H1 (cell line): ENCODE results near the gene PPM1N. TPM values are rescaled to one million over a fixed set of nuclear protein-coding genes. Genes with fewer than 3 reads are reported as not detected.

ENCODE experiments used
- ATF2 ChIP-seq: IDR thresholded peaks from 2 replicates; pipeline ENCODE4 v1.6.1; 2012; ENCODE audit warnings: low read length, inconsistent platforms
- BACH1 ChIP-seq: IDR thresholded peaks from 2 replicates; pipeline ENCODE4 v1.6.1; 2012; ENCODE audit warnings: low read length, improper control_type of control experiment
- CBX5 ChIP-seq: fragments of 300-800, 300-1000 bp; sonication (generic); IDR thresholded peaks from 2 replicates; pipeline ENCODE4 v1.7.1; 2016; ENCODE audit warnings: antibody characterized with exemption, low read length, low read depth
- GTF2F1 ChIP-seq: IDR thresholded peaks from 2 replicates; pipeline ENCODE4 v1.6.1; 2012; ENCODE audit warnings: low read depth, low read length, improper control_type of control experiment, borderline replicate concordance
- NRF1 ChIP-seq: IDR thresholded peaks from 2 replicates; pipeline ENCODE4 v1.6.1; 2011; ENCODE audit warnings: mild to moderate bottlenecking, low read depth, low read length, improper control_type of control experiment
- POU5F1 ChIP-seq: IDR thresholded peaks from 2 replicates; pipeline ENCODE4 v1.6.1; 2011; ENCODE audit warnings: low read depth, mild to moderate bottlenecking, low read length, moderate library complexity
- TEAD4 ChIP-seq: IDR thresholded peaks from 2 replicates; pipeline ENCODE4 v1.6.1; 2012; ENCODE audit warnings: low read depth, low read length, inconsistent platforms, mixed read lengths
- polyA plus RNA-seq, 7 experiments: library from polyadenylated mRNA; depleted of rRNA in 3 of 7; stranded (reverse) in 5 of 7; unstranded in 2 of 7; fragments of >200 nt in 5 of 7; fragments of 200-250 nt in 2 of 7; gene quantifications; 1 replicate in 5 of 7; 2 replicates in 1 of 7; 4 replicates in 1 of 7; pipeline versions ENCODE4 v1.2.1 to v1.2.3, GENCODE V29; 2011 to 2013; ENCODE audit warnings: missing spikeins in 2 of 7, mixed read lengths in 2 of 7
- total RNA-seq: library from RNA; stranded (reverse); fragmentation: NEBNext Ultra II Directional; extraction: Animal tissue kit (Norgen Biotek cat#: 25700); gene quantifications from 2 replicates; pipeline ENCODE4 v1.2.1, GENCODE V29; 2021
- TF ChIP-seq, protein P1 (sequence below): fragments of 300-600 bp; sonication (generic); IDR thresholded peaks from 2 replicates; pipeline ENCODE4 v1.7.1; 2012; ENCODE audit warnings: low read length, moderate library complexity, mild to moderate bottlenecking, inconsistent platforms; ENCODE audit not compliant: insufficient replicate concordance

Gene PPM1N
- total and polyA plus RNA-seq, 2 of the 8 experiments (the other 6 are each of a cell fraction or from before 2014, with no cell fraction given), result 12.2 to 14.4 TPM

DNA sequence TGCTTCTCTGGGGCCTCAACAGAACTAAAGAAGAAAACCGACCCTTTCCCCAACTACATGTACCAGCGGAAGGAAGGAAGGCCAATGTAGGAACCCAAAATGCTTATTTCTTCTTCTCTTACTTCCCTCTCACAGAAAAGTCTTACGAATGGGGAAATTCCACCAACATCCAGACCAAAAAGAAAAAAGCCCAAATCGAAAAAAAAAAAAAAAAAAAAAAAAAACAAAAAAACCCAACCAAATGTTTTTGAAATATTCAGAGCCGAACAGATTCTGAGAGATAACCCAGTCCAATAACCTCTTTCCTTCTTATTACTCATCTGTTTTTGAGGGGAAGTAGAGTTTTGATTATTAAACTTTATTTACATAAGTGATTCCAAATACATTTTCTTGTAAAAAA lies 3.9 kb downstream of the PPM1N start (continued):
- TF ChIP-seq, protein P1, sequence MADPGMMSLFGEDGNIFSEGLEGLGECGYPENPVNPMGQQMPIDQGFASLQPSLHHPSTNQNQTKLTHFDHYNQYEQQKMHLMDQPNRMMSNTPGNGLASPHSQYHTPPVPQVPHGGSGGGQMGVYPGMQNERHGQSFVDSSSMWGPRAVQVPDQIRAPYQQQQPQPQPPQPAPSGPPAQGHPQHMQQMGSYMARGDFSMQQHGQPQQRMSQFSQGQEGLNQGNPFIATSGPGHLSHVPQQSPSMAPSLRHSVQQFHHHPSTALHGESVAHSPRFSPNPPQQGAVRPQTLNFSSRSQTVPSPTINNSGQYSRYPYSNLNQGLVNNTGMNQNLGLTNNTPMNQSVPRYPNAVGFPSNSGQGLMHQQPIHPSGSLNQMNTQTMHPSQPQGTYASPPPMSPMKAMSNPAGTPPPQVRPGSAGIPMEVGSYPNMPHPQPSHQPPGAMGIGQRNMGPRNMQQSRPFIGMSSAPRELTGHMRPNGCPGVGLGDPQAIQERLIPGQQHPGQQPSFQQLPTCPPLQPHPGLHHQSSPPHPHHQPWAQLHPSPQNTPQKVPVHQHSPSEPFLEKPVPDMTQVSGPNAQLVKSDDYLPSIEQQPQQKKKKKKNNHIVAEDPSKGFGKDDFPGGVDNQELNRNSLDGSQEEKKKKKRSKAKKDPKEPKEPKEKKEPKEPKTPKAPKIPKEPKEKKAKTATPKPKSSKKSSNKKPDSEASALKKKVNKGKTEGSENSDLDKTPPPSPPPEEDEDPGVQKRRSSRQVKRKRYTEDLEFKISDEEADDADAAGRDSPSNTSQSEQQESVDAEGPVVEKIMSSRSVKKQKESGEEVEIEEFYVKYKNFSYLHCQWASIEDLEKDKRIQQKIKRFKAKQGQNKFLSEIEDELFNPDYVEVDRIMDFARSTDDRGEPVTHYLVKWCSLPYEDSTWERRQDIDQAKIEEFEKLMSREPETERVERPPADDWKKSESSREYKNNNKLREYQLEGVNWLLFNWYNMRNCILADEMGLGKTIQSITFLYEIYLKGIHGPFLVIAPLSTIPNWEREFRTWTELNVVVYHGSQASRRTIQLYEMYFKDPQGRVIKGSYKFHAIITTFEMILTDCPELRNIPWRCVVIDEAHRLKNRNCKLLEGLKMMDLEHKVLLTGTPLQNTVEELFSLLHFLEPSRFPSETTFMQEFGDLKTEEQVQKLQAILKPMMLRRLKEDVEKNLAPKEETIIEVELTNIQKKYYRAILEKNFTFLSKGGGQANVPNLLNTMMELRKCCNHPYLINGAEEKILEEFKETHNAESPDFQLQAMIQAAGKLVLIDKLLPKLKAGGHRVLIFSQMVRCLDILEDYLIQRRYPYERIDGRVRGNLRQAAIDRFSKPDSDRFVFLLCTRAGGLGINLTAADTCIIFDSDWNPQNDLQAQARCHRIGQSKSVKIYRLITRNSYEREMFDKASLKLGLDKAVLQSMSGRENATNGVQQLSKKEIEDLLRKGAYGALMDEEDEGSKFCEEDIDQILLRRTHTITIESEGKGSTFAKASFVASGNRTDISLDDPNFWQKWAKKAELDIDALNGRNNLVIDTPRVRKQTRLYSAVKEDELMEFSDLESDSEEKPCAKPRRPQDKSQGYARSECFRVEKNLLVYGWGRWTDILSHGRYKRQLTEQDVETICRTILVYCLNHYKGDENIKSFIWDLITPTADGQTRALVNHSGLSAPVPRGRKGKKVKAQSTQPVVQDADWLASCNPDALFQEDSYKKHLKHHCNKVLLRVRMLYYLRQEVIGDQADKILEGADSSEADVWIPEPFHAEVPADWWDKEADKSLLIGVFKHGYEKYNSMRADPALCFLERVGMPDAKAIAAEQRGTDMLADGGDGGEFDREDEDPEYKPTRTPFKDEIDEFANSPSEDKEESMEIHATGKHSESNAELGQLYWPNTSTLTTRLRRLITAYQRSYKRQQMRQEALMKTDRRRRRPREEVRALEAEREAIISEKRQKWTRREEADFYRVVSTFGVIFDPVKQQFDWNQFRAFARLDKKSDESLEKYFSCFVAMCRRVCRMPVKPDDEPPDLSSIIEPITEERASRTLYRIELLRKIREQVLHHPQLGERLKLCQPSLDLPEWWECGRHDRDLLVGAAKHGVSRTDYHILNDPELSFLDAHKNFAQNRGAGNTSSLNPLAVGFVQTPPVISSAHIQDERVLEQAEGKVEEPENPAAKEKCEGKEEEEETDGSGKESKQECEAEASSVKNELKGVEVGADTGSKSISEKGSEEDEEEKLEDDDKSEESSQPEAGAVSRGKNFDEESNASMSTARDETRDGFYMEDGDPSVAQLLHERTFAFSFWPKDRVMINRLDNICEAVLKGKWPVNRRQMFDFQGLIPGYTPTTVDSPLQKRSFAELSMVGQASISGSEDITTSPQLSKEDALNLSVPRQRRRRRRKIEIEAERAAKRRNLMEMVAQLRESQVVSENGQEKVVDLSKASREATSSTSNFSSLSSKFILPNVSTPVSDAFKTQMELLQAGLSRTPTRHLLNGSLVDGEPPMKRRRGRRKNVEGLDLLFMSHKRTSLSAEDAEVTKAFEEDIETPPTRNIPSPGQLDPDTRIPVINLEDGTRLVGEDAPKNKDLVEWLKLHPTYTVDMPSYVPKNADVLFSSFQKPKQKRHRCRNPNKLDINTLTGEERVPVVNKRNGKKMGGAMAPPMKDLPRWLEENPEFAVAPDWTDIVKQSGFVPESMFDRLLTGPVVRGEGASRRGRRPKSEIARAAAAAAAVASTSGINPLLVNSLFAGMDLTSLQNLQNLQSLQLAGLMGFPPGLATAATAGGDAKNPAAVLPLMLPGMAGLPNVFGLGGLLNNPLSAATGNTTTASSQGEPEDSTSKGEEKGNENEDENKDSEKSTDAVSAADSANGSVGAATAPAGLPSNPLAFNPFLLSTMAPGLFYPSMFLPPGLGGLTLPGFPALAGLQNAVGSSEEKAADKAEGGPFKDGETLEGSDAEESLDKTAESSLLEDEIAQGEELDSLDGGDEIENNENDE, result no peak
- no peak for TF ChIP-seq NRF1
- TF ChIP-seq CBX5, result no peak
- TF ChIP-seq BACH1, result no peak
- TF ChIP-seq POU5F1, result no peak
- no peak for TF ChIP-seq ATF2
- no peak for TF ChIP-seq GTF2F1
- TF ChIP-seq TEAD4, result no peak
